Hematopoietic multipotent progenitor cell treated with erythropoietin and hydrocortisone succinate and interleukin-3 and kit ligand, for 4 days (in vitro differentiated cells): ENCODE results near the gene SLC4A4.

Experiments
- DNase-seq: peaks from one replicate; pipeline ENCODE4 v3.0.0-alpha.2; 2015

The SLC4A4 gene

DNA sequence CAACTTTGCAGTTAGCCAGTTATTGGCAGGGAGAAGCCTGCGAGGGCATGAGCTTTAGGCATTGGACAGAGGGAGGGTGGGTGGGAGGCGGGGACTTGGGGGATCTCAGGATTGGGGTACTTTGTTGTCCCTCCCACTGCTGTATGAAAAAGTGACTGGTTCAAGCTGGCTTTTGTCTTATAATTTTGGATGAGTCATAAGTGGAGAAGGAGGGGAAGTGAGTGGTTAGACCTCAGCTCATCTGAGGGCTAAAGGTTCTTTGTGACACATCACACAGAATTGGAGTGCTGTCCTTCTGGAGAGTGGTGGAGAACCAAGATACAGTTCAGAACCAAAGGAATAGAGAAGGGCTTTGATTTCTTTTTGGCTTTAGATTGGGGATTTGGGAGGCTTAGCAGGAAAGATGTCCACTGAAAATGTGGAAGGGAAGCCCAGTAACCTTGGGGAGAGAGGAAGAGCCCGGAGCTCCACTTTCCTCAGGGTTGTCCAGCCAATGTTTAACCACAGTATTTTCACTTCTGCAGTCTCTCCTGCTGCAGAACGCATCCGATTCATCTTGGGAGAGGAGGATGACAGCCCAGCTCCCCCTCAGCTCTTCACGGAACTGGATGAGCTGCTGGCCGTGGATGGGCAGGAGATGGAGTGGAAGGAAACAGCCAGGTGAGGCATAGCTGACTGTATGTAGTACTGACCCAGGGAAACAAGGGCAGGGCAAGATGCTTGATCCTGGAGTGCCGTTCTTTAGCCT, at the start of gene SLC4A4:
Gene SLC4A4, plus strand, starts transcription at position 175 of the 748 bp plus-strand sequence.
- peak; percentile 49 for DNase-seq

GRCh38 chr4:71290074-71290473, 48.7 kb upstream of the SLC4A4 start:
- DNase-seq, result no peak

- no peak for DNase-seq
Observed at GRCh38 chr4:71290476-71290875, 48.3 kb upstream of the SLC4A4 start.

DNA sequence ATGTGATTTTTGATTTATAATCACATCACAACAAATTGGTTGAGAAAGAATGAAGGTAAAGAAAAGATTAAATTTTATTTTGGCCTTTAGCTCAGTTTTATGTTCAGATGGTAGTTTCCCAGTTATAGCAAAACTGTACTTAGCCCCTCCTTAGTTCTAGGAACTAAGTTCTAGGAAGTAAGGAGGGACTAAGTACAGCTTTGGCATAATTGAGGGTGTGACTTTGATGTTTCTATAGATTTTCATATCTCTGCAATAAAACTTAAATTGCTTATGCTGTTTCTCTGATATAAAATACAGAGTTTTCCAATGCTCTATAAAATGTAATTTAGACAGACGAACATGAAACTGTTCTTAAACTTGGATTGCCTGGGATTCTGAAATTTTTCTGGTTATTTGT, 46.6 kb upstream of the SLC4A4 start:
- DNase-seq, result no peak

- DNase-seq, result no peak
Observed at GRCh38 chr4:71293705-71294104, 45.1 kb upstream of the SLC4A4 start.

DNA sequence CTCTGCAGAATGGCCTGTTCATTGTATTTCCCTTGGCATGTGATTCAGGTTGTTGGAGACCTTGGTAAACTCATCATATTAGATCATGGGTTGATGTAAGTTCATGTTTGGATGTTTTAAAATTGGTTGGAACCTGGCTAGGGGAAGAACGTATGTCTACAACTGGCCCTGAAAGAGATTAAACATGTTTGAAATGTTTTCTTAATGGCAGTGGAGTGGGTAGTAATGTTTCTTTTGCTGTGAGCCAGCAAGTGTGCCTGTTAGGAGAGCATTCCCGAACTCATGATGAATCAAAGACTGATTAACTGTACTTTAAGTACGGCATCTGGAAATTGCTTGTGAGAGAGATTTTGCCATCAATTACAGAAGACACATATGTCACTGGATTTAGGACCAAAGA, 44.5 kb upstream of the SLC4A4 start:
- DNase-seq, result no peak

- DNase-seq, result no peak
Observed at GRCh38 chr4:71296945-71297344, 41.9 kb upstream of the SLC4A4 start.

GRCh38 chr4:71300362-71300761, 38.5 kb upstream of the SLC4A4 start:
- DNase-seq, result no peak

GRCh38 chr4:71300964-71301363, 37.9 kb upstream of the SLC4A4 start:
- DNase-seq, result no peak

DNA sequence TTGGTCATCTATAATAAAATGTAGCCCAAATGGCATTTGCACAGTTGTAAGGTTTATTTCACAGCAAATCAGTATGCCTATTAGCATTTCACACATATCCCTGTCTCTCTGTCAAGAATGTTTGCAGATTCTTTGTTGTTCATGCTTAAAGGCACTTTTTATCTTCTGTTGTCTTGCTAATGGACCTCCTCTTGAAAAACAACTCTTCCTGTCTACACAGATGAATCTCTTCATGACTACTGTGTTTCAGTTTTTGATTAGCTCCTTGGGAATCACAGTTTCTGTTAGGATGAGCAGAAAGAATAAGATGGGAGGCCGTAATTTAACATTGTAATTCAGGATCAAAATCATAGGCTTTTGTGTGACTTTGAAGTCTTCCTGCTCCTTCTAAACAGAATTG, 35.5 kb upstream of the SLC4A4 start:
- DNase-seq, result no peak

DNA sequence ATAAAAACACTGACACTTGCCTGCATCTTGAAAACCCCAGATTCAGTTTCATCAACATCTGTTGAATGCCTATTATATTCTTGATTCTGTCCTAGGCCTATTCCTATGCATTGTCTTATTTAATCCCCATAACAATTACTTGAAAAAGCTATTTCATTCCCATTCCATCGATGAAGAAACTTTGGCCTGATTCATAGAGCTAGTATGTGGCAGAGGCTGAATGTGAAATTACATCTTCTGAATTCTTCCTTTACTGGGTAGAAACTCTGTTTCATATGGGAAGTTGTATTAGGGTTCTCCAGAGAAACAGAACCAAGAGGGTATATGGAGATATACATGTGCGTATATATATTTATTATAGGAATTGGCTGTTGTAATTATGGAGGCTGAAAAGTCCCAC, 35.0 kb upstream of the SLC4A4 start:
- DNase-seq, result no peak

DNA sequence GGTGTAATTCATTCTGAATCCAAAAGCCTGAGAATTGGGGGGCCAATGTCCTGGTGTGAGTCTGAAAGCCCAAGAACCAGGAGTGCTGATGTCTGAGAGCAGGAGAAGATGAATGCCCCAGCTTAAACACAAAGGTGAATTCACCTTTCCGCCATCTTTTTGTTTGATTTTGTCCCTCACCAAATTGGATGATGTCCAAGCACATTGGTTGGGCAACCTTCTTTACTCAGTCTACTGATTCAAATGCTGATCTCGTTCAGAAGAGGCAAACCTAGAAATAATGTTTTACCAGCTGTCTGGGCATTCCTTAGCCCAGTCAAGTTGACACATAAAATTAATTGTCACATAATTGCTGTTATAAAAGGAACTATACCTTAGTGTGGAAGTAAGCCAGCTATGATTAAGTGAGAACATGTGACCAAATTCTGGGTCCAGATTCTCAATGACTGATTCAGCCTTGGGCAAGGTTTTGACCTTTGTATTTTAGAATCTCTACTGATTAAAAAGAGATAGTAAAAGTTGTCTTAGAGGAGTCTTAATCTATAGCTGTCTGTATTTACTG, 34.5 kb upstream of the SLC4A4 start:
- DNase-seq, result no peak

DNA sequence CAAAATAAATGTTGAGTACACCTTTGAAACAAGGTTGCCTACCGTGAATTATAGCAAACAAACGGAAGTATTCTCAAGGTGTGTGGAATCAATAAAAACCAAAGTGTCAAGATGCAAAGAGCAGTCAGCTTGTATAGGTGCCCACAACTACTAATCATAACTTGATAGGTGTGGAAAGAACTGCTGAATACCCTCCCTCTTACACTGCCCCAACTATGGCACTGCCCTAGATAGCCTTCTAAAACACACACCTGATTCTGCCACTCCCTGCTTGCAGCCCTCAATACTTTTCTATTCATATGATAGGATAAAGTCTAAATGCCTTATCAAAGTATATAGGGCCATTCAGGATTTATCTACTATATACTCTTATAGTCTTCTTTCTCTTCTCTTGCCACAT, 31.1 kb upstream of the SLC4A4 start:
- DNase-seq, result no peak

GRCh38 chr4:71322425-71322824, 16.4 kb upstream of the SLC4A4 start:
- no peak for DNase-seq

GRCh38 chr4:71333368-71333767, 5.5 kb upstream of the SLC4A4 start:
- no peak for DNase-seq

GRCh38 chr4:71333960-71334359, 4.9 kb upstream of the SLC4A4 start:
- no peak for DNase-seq

DNA sequence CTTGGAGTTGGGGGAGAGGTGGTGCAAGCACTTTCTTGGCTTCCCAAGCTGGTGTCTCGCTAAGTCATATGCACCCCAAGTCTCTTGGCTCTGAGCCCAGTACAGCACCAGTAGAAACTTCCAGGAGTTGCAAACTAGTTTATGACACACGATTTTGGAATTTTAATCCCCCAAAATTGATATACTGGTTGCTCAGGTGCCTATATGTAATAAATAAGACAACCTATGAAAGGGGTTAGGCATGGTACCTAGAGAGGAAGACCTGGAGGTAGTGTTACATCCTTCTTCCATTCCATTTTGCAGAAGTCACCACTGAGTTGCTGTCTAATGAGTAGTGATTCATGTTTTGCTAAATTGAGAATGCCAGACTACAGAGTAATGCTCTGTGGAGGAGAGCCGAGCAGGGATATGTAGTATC, 4.3 kb upstream of the SLC4A4 start:
- no peak for DNase-seq

DNA sequence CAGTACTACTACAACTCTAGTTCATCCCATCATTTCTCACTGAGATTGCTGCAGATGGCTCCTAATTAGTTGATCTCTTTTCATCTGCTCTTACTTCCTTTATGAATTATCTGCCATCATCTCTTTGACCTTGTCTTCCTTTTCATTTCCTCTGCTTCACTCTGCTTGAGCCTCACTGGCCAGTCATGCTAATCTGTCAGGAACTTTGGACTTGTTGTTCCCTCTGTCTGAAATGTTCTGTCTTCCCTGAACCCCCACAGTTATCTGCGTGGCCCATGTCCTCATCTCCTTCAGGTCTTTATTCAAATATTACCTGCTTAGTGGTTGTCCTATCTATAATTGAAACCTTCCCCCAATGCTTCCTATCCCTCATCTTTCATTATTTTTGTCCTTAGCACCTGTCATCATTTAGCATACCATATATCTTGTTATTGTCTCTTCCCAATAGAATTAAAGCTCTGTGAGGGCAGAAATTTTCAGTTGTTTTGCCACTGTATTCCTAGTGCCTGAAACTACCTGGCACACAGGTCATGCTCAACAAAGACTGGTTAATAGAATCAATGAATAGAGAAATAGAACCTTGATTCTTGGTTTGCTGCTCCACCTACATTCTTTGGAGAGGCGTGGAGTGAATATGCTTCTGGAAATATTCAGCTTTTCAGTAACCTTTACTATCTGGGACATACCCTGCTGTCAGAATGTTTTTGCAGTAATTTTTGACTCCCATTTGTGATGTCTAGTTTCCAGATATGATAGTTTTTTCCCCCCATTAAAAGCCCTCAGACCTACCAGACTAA, 5.0 kb downstream of the SLC4A4 start:
- DNase-seq, result no peak

DNA sequence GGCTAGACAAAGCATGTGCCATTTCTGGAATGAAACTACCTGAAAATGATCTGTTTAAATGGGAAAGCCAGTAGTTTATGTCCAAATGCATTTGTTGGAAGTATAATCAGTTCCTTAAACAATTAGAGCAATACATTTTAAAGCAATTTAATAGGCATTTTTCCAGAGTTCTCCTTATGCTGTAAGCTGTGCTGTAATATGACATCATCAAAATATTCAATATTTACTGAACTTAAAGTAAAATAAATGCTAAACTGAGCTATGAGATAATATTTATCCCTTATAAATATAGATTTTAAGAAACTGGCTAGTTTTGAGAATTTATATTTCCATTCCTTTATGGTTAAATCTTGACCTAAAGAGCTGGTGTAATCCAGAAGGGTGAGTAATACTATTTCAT, 7.9 kb downstream of the SLC4A4 start:
- DNase-seq, result no peak

GRCh38 chr4:71348586-71348985, 9.8 kb downstream of the SLC4A4 start:
- DNase-seq, result no peak

GRCh38 chr4:71355045-71355444, 16.2 kb downstream of the SLC4A4 start:
- DNase-seq, result peak; percentile 4

- DNase-seq, result no peak
Observed at GRCh38 chr4:71355971-71356370, 17.2 kb downstream of the SLC4A4 start.

DNA sequence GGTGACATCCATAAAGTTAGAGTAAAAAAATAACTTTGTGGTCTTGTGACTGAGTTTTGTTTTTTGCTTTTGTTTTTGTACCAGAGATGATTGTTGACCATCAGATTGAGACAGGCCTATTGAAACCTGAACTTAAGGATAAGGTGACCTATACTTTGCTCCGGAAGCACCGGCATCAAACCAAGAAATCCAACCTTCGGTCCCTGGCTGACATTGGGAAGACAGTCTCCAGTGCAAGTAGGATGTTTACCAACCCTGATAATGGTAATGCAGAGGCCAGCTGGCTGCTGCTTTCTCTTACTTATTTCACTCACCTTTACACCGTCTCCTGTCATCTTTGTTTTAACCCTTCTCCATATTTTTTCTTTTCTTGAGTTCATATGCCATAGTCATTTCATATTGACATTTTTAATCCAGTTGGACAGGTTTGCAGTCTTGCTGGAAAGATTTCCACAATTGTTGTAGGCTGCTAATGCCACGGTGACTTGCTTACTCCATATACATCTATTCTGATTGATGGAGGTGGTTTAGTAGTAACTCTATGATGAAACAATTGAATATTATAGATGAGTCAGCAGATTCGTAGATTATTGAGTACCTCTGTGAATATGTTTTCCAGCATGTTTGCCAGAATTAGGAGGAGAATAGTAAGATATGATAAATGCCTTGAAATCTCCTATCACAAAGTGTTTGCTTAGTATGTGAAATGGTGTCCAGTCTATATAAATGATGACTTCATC, 18.3 kb downstream of the SLC4A4 start:
- no peak for DNase-seq
